H1 (cell line): ENCODE results near the gene CABP4. TPM values are rescaled to one million over a fixed set of nuclear protein-coding genes. Genes with fewer than 3 reads are reported as not detected.

Experiments used
- CTCF ChIA-PET: fragments of 300-600 bp; sonication (Branson Sonifier 250); formaldehyde crosslinking; loops from one replicate; lab custom pipeline; 2021; ENCODE audit not compliant: partially characterized antibody; lab: Charles Lee
- POLR2A ChIA-PET: fragments of 300-600 bp; sonication (Branson Sonifier 250); formaldehyde crosslinking; loops from one replicate; lab custom pipeline; 2021; ENCODE audit warnings: inconsistent platforms; ENCODE audit not compliant: partially characterized antibody; lab: Charles Lee
- DNase-seq, 2 experiments: peaks; one replicate each; pipeline versions ENCODE4 v3.0.0 to v3.0.0-alpha.2; 2010 to 2022; ENCODE audit warnings: low spot score in 2 of 2, low read depth in 1 of 2, mixed read lengths in 1 of 2
- FAIRE-seq: peaks from 2 replicates; lab custom pipeline; 2011; peaks lifted over from hg19 to GRCh38; lab: Jason Lieb, UNC
- H2AFZ ChIP-seq: 2 replicates; pipeline ENCODE4 v1.8.1; 2012; ENCODE audit warnings: low read length, inconsistent platforms
- H2AK5ac ChIP-seq: 2 replicates; pipeline ENCODE4 v1.6.1; 2013; ENCODE audit warnings: low read depth, low read length
- H2BK120ac ChIP-seq: replicated peaks from 2 replicates; pipeline ENCODE3; 2013; ENCODE audit warnings: low read depth, low read length, inconsistent platforms
- H2BK12ac ChIP-seq: 2 replicates; pipeline ENCODE4 v1.6.1; 2013; ENCODE audit warnings: low read depth, low read length
- H2BK15ac ChIP-seq: 2 replicates; pipeline ENCODE4 v1.6.1; 2013; ENCODE audit warnings: low read length
- H2BK20ac ChIP-seq: 2 replicates; pipeline ENCODE4 v1.6.1; 2013; ENCODE audit warnings: low read length
- H2BK5ac ChIP-seq: 2 replicates; pipeline ENCODE4 v1.6.1; 2013; ENCODE audit warnings: low read depth, low read length
- H3K14ac ChIP-seq: 2 replicates; pipeline ENCODE4 v1.6.1; 2013; ENCODE audit warnings: inconsistent platforms; ENCODE audit not compliant: insufficient read length
- H3K18ac ChIP-seq: 2 replicates; pipeline ENCODE4 v1.6.1; 2013; ENCODE audit warnings: low read length; ENCODE audit errors: extremely low read depth
- H3K23ac ChIP-seq: 2 replicates; pipeline ENCODE4 v1.6.1; 2013; ENCODE audit warnings: inconsistent platforms; ENCODE audit not compliant: insufficient read length
- H3K23me2 ChIP-seq: 2 replicates; pipeline ENCODE4 v1.6.1; 2013; ENCODE audit warnings: low read depth, low read length
- H3K27ac ChIP-seq: 2 replicates; pipeline ENCODE4 v1.6.1; 2011; ENCODE audit warnings: low read depth, low read length, inconsistent platforms
- H3K27me3 ChIP-seq, 4 experiments: replicated peaks in 1 of 4; 1 replicate in 1 of 4; 2 replicates in 3 of 4; pipeline versions ENCODE4 v1.6.1 to v1.8.1; 2011 to 2013; ENCODE audit warnings: low read length in 3 of 4, mild to moderate bottlenecking in 3 of 4, inconsistent platforms in 2 of 4, mixed read lengths in 2 of 4, moderate library complexity in 1 of 4; ENCODE audit not compliant: control insufficient read depth in 3 of 4, insufficient read depth in 3 of 4; ENCODE audit errors: extremely low read depth in 1 of 4
- H3K36me3 ChIP-seq, 4 experiments: 2 replicates each; pipeline versions ENCODE4 v1.6.1 to v1.8.1; 2011 to 2013; ENCODE audit warnings: mild to moderate bottlenecking in 4 of 4, low read length in 3 of 4, moderate library complexity in 2 of 4, control low read depth in 1 of 4, inconsistent platforms in 1 of 4; ENCODE audit not compliant: insufficient read depth in 4 of 4, control insufficient read depth in 2 of 4
- H3K4ac ChIP-seq: replicated peaks from 2 replicates; pipeline ENCODE3; 2013; ENCODE audit warnings: low read length, low read depth, mixed read lengths, inconsistent platforms; ENCODE audit not compliant: insufficient read length
- H3K4me1 ChIP-seq, 4 experiments: replicated peaks in 1 of 4; 1 replicate in 1 of 4; 2 replicates in 3 of 4; pipeline versions ENCODE4 v1.6.1 to v1.8.1; 2011 to 2013; ENCODE audit warnings: low read length in 3 of 4, inconsistent platforms in 2 of 4, mixed read lengths in 1 of 4; ENCODE audit not compliant: insufficient read depth in 4 of 4, control insufficient read depth in 3 of 4
- H3K4me2 ChIP-seq, 2 experiments: 2 replicates each; pipeline versions ENCODE4 v1.6.1 to v1.8.1; 2011 to 2013; ENCODE audit warnings: low read depth in 2 of 2, low read length in 2 of 2, control low read depth in 1 of 2, inconsistent platforms in 1 of 2, mild to moderate bottlenecking in 1 of 2; ENCODE audit not compliant: insufficient read depth in 1 of 2
- H3K4me3 ChIP-seq, 4 experiments: fragments of 200-600, 300-600 bp in 1 of 4; sonication (generic), shearing (Covaris generic), sonication (Bioruptor Twin) in 1 of 4; 2 replicates each; pipeline versions ENCODE4 v1.5.1 to v1.8.1; 2011 to 2016; ENCODE audit warnings: low read length in 4 of 4, low read depth in 3 of 4, control low read depth in 2 of 4, inconsistent platforms in 2 of 4, mild to moderate bottlenecking in 2 of 4, mixed read lengths in 1 of 4, moderate library complexity in 1 of 4; ENCODE audit not compliant: insufficient read depth in 2 of 4; ENCODE audit errors: extremely low read depth in 1 of 4
- H3K56ac ChIP-seq: replicated peaks from 2 replicates; pipeline ENCODE3; 2013; ENCODE audit warnings: low read depth, mild to moderate bottlenecking, mixed read lengths, low read length, inconsistent platforms; ENCODE audit not compliant: insufficient read length
- H3K79me1 ChIP-seq: 2 replicates; pipeline ENCODE4 v1.6.1; 2013; ENCODE audit warnings: low read depth, low read length, control low read depth
- H3K79me2 ChIP-seq, 2 experiments: 2 replicates each; pipeline versions ENCODE4 v1.6.1 to v1.8.1; 2012 to 2013; ENCODE audit warnings: low read length in 2 of 2, mild to moderate bottlenecking in 2 of 2, inconsistent platforms in 1 of 2; ENCODE audit not compliant: insufficient read depth in 2 of 2, control insufficient read depth in 1 of 2
- H3K9ac ChIP-seq, 4 experiments: replicated peaks in 1 of 4; 1 replicate in 1 of 4; 2 replicates in 3 of 4; pipeline versions ENCODE4 v1.6.1 to v1.8.1; 2011 to 2013; ENCODE audit warnings: low read depth in 3 of 4, low read length in 3 of 4, control low read depth in 2 of 4, mild to moderate bottlenecking in 2 of 4, moderate library complexity in 2 of 4, inconsistent platforms in 1 of 4; ENCODE audit errors: extremely low read depth in 1 of 4
- H3K9me3 ChIP-seq, 2 experiments: 2 replicates each; pipeline versions ENCODE4 v1.6.1 to v1.8.1; 2012 to 2013; ENCODE audit warnings: mild to moderate bottlenecking in 2 of 2, moderate library complexity in 2 of 2, control low read depth in 1 of 2, inconsistent platforms in 1 of 2, low read depth in 1 of 2, low read length in 1 of 2, mixed read lengths in 1 of 2; ENCODE audit not compliant: insufficient read depth in 2 of 2
- H4K20me1 ChIP-seq, 2 experiments: replicated peaks in 1 of 2; 2 replicates each; pipeline versions ENCODE3 to v1.8.1; 2011 to 2013; ENCODE audit warnings: inconsistent platforms in 2 of 2, low read length in 2 of 2, mild to moderate bottlenecking in 1 of 2; ENCODE audit not compliant: insufficient read depth in 2 of 2, control insufficient read depth in 1 of 2
- H4K5ac ChIP-seq: 2 replicates; pipeline ENCODE4 v1.6.1; 2013; ENCODE audit warnings: low read length, low read depth, mixed read lengths, inconsistent platforms; ENCODE audit not compliant: insufficient read length
- H4K8ac ChIP-seq: 2 replicates; pipeline ENCODE4 v1.8.0; 2013; ENCODE audit warnings: mild to moderate bottlenecking, moderate library complexity, low read length, inconsistent platforms; ENCODE audit not compliant: insufficient read depth; ENCODE audit errors: extremely low read depth
- H4K91ac ChIP-seq: replicated peaks from 2 replicates; pipeline ENCODE3; 2013; ENCODE audit warnings: low read length, mixed read lengths, inconsistent platforms; ENCODE audit not compliant: insufficient read length
- CBX8 ChIP-seq: fragments of 300-800, 300-1000 bp; sonication (generic); IDR thresholded peaks from 2 replicates; pipeline ENCODE4 v1.7.1; 2016; ENCODE audit warnings: low read depth, low read length, borderline replicate concordance
- CTBP2 ChIP-seq: IDR thresholded peaks from 2 replicates; pipeline ENCODE4 v1.7.0; 2011; ENCODE audit warnings: borderline replicate concordance, mild to moderate bottlenecking, moderate library complexity, mixed read lengths, low read length; ENCODE audit not compliant: insufficient read depth, insufficient read length
- E2F6 ChIP-seq: IDR thresholded peaks from 2 replicates; pipeline ENCODE4 v1.6.1; 2012; ENCODE audit warnings: inconsistent platforms
- GTF2F1 ChIP-seq: IDR thresholded peaks from 2 replicates; pipeline ENCODE4 v1.6.1; 2012; ENCODE audit warnings: low read depth, low read length, improper control_type of control experiment, borderline replicate concordance
- JUN ChIP-seq: IDR thresholded peaks from 2 replicates; pipeline ENCODE4 v1.6.1; 2011; ENCODE audit warnings: low read depth, mild to moderate bottlenecking, improper control_type of control experiment, low read length
- NRF1 ChIP-seq: IDR thresholded peaks from 2 replicates; pipeline ENCODE4 v1.6.1; 2011; ENCODE audit warnings: mild to moderate bottlenecking, low read depth, low read length, improper control_type of control experiment
- POU5F1 ChIP-seq: IDR thresholded peaks from 2 replicates; pipeline ENCODE4 v1.6.1; 2011; ENCODE audit warnings: low read depth, mild to moderate bottlenecking, low read length, moderate library complexity
- RAD21 ChIP-seq, 2 experiments: IDR thresholded peaks in 1 of 2; conservative IDR thresholded peaks in 1 of 2; 2 replicates each; pipeline ENCODE4 v1.6.1; 2011; ENCODE audit warnings: low read depth in 2 of 2, low read length in 2 of 2, improper control_type of control experiment in 1 of 2, inconsistent platforms in 1 of 2, mild to moderate bottlenecking in 1 of 2, moderate library complexity in 1 of 2
- RFX5 ChIP-seq: IDR thresholded peaks from 2 replicates; pipeline ENCODE4 v1.6.1; 2011; ENCODE audit warnings: low read depth, low read length, improper control_type of control experiment, borderline replicate concordance
- TAF1 ChIP-seq: IDR thresholded peaks from 2 replicates; pipeline ENCODE4 v1.6.1; 2011; ENCODE audit warnings: mild to moderate bottlenecking, low read depth, low read length
- WGBS, 2 experiments: shearing (Covaris generic) in 1 of 2; methylation state at CpG; one replicate each; pipeline versions ENCODE4 v1.1.6 to v1.1.7; 2013 to 2015; ENCODE audit warnings: low lambda C conversion rate in 2 of 2, mixed read lengths in 2 of 2, inconsistent platforms in 1 of 2, low coverage in 1 of 2, missing lambda C conversion rate in 1 of 2; ENCODE audit not compliant: insufficient replicate concordance in 2 of 2, insufficient coverage in 1 of 2, insufficient read length in 1 of 2; ENCODE audit errors: extremely low coverage in 1 of 2, missing lambda C conversion rate in 1 of 2; 5-methylcytosine and 5-hydroxymethylcytosine counted together
- polyA plus RNA-seq, 7 experiments: library from polyadenylated mRNA; depleted of rRNA in 3 of 7; stranded (reverse) in 5 of 7; unstranded in 2 of 7; fragments of >200 nt in 5 of 7; fragments of 200-250 nt in 2 of 7; gene quantifications; 1 replicate in 5 of 7; 2 replicates in 1 of 7; 4 replicates in 1 of 7; pipeline versions ENCODE4 v1.2.1 to v1.2.3, GENCODE V29; 2011 to 2013; ENCODE audit warnings: missing spikeins in 2 of 7, mixed read lengths in 2 of 7
- total RNA-seq: library from RNA; stranded (reverse); fragmentation: NEBNext Ultra II Directional; extraction: Animal tissue kit (Norgen Biotek cat#: 25700); gene quantifications from 2 replicates; pipeline ENCODE4 v1.2.1, GENCODE V29; 2021

CABP4 gene
- total and polyA plus RNA-seq, 2 of the 8 experiments (the other 6 are each of a cell fraction or from before 2014, with no cell fraction given): not detected

DNA sequence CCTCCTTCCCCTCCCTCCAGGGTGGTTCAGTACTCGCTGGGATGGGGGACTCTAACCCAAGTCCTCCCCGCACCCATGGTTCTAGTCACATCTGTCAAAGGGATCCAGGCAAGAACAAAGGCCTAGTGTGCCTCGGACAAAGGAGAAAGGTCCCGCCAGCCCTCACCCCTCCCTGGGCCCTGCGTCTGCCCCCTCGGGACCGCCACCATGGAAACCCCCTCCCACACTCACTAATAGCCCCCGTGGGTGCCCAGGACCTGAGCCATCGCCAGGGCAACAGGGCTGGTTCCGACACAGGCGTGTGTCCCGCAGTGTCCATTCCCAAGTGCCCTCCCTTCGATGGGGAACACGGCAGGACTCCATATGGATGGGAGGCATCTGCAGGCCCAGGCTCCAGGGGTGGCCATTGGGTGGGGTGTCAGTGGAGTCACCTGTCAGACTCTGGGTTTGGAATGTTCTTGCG lies 44.8 kb upstream of the CABP4 start:
- ChIA-PET CTCF (no interaction called here), POLR2A (interaction anchor here (1.0 to 1.1 kb wide), 2 partner anchors 11 to 27 kb away, joined by 3 read pairs; partner anchors contain the start of gene PTPRCAP)
- no peak overlapping the region for H3K56ac ChIP-seq
- no peak overlapping the region for H3K4me3 ChIP-seq
- no peak for FAIRE-seq
- peaks cover 0 to 16% (median 5%) of the 10 kb centered on the region in 4 experiments; a peak in 4 of 7 replicates for H3K27me3 ChIP-seq
- DNase-seq: no peak
- H2BK15ac ChIP-seq: no peak overlapping the region
- 71% methylated on average over 15 of the region's 15 CpGs; no CpG with 5 or more reads in 1 of the 2 experiments for WGBS, 2 experiments
- no peak overlapping the region for H3K18ac ChIP-seq
- peaks cover 0 to 13% (median 7%) of the 10 kb centered on the region in 4 experiments; a peak in 5 of 7 replicates for H3K4me1 ChIP-seq
- 0 out of 2 replicates have a peak, but pooled peaks cover 3% of the 10 kb centered on the region for H3K23me2 ChIP-seq
- no peaks in the 10 kb centered on the region for H4K20me1 ChIP-seq
- no peaks in the 10 kb centered on the region for H3K79me2 ChIP-seq
- H3K79me1 ChIP-seq: no peaks in the 10 kb centered on the region
- H3K9ac ChIP-seq: no peak overlapping the region
- H3K4ac ChIP-seq: no peak overlapping the region
- H3K23ac ChIP-seq: no peak overlapping the region
- peak overlapping the region; percentile 34 for H4K91ac ChIP-seq
- no peak overlapping the region for H2AK5ac ChIP-seq
- H2BK120ac ChIP-seq: no peak overlapping the region
- TF ChIP-seq CBX8 (no peak), RAD21 (IDR thresholded peaks at IDR 0.05 in 1 of 2, conservative IDR thresholded peaks at IDR 0.05 in 1 of 2; ENCODE audit: low read depth in 2 of 2, low read length in 2 of 2) (no peak), NRF1 (no peak), RFX5 (no peak), JUN (no peak), E2F6 (no peak), TAF1 (no peak), POU5F1 (no peak), GTF2F1 (no peak), CTBP2 (no peak)
- H2BK5ac ChIP-seq: no peak overlapping the region
- H3K4me2 ChIP-seq: peak overlapping the region; percentile 23 to 36; a peak in 2 of 4 replicates
- H2BK20ac ChIP-seq: no peak overlapping the region
- H4K8ac ChIP-seq: no peak overlapping the region; the same call in 1 of the 2 replicates
- H2AFZ ChIP-seq: no peak overlapping the region
- no peaks in the 10 kb centered on the region for H3K9me3 ChIP-seq
- no peak overlapping the region for H3K14ac ChIP-seq
- H3K36me3 ChIP-seq: no peaks in the 10 kb centered on the region
- peak overlapping the region; percentile 28; the same call in 1 of the 2 replicates for H2BK12ac ChIP-seq
- no peak overlapping the region for H3K27ac ChIP-seq
- H4K5ac ChIP-seq: no peak overlapping the region
